Mesothelial cell of epicardium (in vitro differentiated cells): Measurements from ENCODE around the gene SYNGR3. TPM values are rescaled to one million over a fixed set of nuclear protein-coding genes. Genes with fewer than 3 reads are reported as not detected.
"Not testable (repeated sequence)": the region's sequence is repeated elsewhere in the genome, so short reads cannot be mapped to it uniquely, and the experiment has no call there.

Source experiments
- DNase-seq, 2 experiments: peaks; one replicate each; pipeline ENCODE4 v3.0.0; 2021; ENCODE audit warnings: low spot score in 2 of 2; ENCODE audit not compliant: unreplicated experiment in 2 of 2
- H3K27ac Mint-ChIP-seq: 2 replicates; pipeline ENCODE4 v1.8.0; 2021; ENCODE audit warnings: mixed read lengths
- H3K27me3 Mint-ChIP-seq: 2 replicates; pipeline ENCODE4 v1.8.0; 2021; ENCODE audit warnings: low read depth, mixed read lengths
- H3K36me3 Mint-ChIP-seq: 2 replicates; pipeline ENCODE4 v1.8.0; 2021; ENCODE audit warnings: mixed read lengths
- H3K4me1 Mint-ChIP-seq: 2 replicates; pipeline ENCODE4 v1.8.0; 2021; ENCODE audit warnings: mixed read lengths
- H3K4me3 Mint-ChIP-seq: 2 replicates; pipeline ENCODE4 v1.8.0; 2021; ENCODE audit warnings: mild to moderate bottlenecking, moderate library complexity, mixed read lengths
- H3K9me3 Mint-ChIP-seq: 2 replicates; pipeline ENCODE4 v1.8.0; 2021; ENCODE audit warnings: mixed read lengths
- total RNA-seq: library from RNA; stranded (reverse); gene quantifications from 3 replicates; pipeline ENCODE4 v1.2.1, GENCODE V29; 2021
- TF ChIP-seq, protein P1 (sequence below): fragments of 200-600 bp; sonication (generic); IDR thresholded peaks from one replicate; pipeline ENCODE4 v1.5.0; 2021; ENCODE audit warnings: antibody characterized with exemption; ENCODE audit not compliant: unreplicated experiment

Gene SYNGR3
- total RNA-seq, 1 donor from 2014 or later: 1.0 TPM

DNA sequence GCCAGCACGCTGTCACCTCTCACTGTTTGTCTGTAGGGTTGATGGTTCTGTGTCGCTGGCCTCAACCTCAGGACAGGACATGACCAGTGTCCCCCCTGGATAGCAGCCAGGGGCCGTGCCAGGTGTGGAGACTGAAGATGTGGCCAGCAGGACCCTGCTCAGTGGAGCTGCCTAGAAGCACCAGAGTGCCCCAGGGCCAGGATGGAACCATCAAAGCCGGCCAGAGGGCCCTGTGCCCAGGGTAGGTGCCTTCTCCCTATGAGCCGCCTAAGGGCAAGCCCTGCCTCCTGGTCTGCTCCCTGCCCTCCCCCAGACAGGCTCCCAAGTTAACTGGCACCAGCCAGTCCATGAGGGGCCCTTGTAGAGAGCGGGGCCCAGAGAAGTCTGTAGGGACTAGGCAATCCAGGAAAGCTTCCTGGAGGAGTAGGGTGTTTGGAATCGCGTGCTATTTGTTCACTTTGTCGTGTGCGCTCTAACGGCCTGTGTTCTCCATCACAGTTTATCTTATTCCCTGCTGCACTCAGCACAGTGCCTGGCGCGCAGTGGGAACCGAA, 31.0 kb upstream of the SYNGR3 start:
- Mint-ChIP-seq H3K9me3 (no peaks in the 10 kb centered on the region), H3K36me3 (peaks cover 5% of the 10 kb centered on the region), H3K4me3 (peak overlapping the region; percentile 61), H3K27me3 (no peaks in the 10 kb centered on the region), H3K27ac (peak overlapping the region; percentile 56), H3K4me1 (peaks cover 25% of the 10 kb centered on the region)
- no peak for DNase-seq
- TF ChIP-seq, protein P1, sequence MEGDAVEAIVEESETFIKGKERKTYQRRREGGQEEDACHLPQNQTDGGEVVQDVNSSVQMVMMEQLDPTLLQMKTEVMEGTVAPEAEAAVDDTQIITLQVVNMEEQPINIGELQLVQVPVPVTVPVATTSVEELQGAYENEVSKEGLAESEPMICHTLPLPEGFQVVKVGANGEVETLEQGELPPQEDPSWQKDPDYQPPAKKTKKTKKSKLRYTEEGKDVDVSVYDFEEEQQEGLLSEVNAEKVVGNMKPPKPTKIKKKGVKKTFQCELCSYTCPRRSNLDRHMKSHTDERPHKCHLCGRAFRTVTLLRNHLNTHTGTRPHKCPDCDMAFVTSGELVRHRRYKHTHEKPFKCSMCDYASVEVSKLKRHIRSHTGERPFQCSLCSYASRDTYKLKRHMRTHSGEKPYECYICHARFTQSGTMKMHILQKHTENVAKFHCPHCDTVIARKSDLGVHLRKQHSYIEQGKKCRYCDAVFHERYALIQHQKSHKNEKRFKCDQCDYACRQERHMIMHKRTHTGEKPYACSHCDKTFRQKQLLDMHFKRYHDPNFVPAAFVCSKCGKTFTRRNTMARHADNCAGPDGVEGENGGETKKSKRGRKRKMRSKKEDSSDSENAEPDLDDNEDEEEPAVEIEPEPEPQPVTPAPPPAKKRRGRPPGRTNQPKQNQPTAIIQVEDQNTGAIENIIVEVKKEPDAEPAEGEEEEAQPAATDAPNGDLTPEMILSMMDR: no peak

DNA sequence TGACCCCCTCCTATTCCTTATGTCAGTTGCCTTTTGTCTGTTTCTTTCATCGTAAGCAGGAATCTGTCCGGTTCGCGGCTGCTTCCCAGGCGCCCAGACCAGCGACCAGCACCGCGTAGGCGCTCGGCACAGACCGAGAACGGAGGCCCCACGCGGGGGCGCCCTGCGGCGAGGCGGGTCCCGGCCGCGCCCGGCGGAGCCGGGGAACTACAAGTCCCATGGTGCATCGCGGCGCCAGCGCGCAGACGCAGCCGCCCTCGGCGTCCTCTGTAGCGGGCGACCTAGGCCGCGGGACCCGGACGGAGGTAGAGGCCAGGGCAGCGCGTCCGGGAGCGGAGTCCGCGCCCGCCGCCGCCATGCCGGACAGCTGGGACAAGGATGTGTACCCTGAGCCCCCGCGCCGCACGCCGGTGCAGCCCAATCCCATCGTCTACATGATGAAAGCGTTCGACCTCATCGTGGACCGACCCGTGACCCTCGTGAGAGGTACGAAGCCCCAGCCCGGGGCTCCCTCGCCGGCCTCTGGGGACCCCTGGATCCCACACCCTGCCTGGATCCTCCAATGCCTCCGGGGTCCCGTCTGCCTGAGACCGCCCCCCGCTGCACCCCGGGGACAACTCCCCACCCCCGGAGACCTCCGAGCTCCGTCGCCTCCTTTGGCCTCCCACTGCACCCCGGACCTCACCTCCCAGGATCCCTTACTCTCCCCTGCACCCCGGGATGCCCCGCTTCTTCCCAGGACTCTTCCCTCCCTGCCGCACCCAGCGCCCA, 30.3 kb upstream of the SYNGR3 start, which contains the start of gene NDUFB10:
NDUFB10 (plus strand) TSS at position 270 of the 771 bp plus-strand sequence; CDS start at position 357, 87 bp downstream.
- Mint-ChIP-seq H3K27ac (peak within 1 kb of the TSS; percentile 92), H3K27me3 (no peaks in the 10 kb centered on the region), H3K4me1 (peaks cover 29% of the 10 kb centered on the region), H3K4me3 (peak within 1 kb of the TSS; percentile 94), H3K9me3 (no peaks in the 10 kb centered on the region), H3K36me3 (peaks cover 6% of the 10 kb centered on the region)
- peak; percentile 87 to 94 for DNase-seq
- TF ChIP-seq, protein P1: no peak

DNA sequence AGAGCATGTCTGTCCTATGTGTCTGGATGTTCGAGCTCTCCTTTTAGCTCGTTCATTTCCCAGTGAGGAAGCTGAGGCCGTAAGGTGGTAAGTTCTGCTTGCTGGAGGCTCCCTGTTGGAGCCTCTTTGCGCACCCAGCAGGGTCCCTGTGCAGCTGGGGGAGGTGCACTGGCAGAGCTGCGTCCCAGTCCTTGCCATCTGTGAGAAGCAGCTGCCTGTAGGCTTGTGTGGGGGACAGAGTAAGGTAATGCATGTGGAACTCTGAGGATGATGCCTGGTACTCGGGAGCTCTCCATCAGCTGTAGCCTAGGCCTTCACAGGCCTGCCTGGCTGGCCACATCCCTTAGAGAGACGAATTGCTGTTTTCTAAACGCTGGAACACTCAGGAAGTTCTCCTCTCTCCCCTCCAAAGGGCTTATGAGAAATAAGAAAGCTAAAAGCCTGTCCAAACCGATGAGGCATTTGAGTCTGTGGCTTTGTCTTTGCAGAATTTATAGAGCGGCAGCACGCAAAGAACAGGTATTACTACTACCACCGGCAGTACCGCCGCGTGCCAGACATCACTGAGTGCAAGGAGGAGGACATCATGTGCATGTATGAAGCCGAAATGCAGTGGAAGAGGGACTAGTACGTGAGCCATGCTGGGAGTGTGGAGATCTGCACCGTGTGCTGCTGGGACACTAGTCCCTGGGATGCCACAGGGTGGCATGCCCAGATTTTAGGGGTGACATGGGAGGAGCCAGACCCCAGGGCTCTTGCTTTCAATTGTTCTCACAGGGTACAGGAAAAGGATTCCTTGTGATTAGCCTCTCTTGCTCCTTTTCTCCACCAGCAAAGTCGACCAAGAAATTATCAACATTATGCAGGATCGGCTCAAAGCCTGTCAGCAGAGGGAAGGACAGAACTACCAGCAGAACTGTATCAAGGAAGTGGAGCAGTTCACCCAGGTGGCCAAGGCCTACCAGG, 28.8 kb upstream of the SYNGR3 start:
- TF ChIP-seq, protein P1: no peak
- H3K27me3 Mint-ChIP-seq: no peaks in the 10 kb centered on the region
- H3K4me1 Mint-ChIP-seq: peaks cover 34% of the 10 kb centered on the region
- peak overlapping the region; percentile 92 for H3K27ac Mint-ChIP-seq
- no peaks in the 10 kb centered on the region for H3K9me3 Mint-ChIP-seq
- peak overlapping the region; percentile 94 for H3K4me3 Mint-ChIP-seq
- H3K36me3 Mint-ChIP-seq: peaks cover 6% of the 10 kb centered on the region
- DNase-seq: no peak

DNA sequence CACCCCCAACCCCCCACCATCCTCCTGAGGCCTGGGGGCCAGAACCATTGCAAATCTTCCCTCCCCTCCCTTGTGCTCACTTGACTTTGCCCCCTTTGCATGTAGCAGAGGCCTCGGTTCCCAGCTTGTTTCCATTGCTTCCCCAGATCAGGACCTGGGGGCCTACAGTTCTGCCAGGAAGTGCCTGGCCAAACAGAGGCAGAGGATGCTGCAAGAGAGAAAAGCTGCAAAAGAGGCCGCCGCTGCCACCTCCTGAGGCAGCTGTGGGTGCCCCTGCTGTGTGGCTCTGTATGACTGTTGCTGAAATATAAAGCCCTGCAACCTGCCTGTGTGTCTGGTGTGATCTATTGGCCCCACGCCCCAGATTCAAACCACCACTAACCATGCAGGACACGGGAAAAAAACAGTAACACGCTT, 28.1 kb upstream of the SYNGR3 start:
- Mint-ChIP-seq H3K4me3 (peak overlapping the region; percentile 93), H3K36me3 (peaks cover 6% of the 10 kb centered on the region), H3K4me1 (peaks cover 34% of the 10 kb centered on the region), H3K27ac (peak overlapping the region; percentile 50), H3K27me3 (no peaks in the 10 kb centered on the region), H3K9me3 (no peaks in the 10 kb centered on the region)
- DNase-seq: no peak
- TF ChIP-seq, protein P1: no peak

DNA sequence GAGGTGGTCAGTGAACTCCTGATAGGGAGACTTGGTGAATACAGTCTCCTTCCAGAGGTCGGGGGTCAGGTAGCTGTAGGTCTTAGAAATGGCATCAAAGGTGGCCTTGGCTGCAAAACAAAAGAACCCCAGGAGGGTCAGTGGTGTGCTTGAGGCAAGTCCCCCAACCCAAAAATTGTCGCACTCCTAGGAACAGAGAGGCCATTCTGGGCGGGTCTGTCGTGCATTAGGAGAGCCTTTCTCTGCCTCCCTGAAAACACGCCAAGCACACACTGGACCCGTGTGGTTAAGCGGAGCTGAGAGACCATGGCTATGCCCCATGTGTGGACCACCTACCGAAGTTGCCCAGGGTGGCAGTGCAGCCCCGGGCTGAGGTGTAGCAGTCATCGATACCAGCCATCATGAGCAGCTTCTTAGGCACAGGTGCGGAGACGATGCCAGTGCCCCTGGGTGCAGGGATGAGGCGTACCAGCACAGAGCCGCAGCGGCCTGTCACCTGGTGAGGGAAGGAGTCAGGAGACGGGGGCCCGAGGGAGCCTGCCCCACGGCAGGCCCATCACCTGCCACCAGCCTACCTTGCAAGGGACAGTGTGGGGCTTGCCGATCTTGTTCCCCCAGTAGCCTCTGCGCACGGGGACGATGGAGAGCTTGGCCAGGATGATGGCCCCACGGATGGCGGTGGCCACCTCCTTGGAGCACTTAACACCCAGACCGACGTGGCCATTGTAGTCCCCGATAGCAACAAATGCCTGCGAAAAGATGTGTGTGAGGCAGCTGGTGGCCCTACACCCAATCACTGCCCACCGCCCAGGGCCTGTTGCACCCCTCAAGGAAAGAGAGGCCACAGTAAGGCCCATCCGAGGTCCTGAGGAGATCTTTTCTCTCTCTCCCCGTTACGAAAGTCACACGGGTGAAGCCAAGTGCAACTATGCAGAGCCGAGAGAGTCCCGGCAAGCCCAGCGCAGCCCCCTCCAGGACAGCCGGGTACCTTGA, 27.3 kb upstream of the SYNGR3 start:
- DNase-seq, H3K36me3 Mint-ChIP-seq, H3K9me3 Mint-ChIP-seq, H3K27me3 Mint-ChIP-seq: not testable (repeated sequence)
- Mint-ChIP-seq H3K4me1 (peaks cover 34% of the 10 kb centered on the region), H3K27ac (peak overlapping the region; percentile 88), H3K4me3 (peak overlapping the region; percentile 93)
